HepG2 (cell line): ENCODE data around the gene ITGB7. TPM values are rescaled to one million over a fixed set of nuclear protein-coding genes. Genes with fewer than 3 reads are reported as not detected.

Experiments
- CAMTA2 ChIP-seq: sonication (generic); formaldehyde crosslinking; IDR thresholded peaks from 2 replicates; pipeline ENCODE4 v1.4.0; 2020; ENCODE audit warnings: mild to moderate bottlenecking, missing genetic modification reagents, borderline replicate concordance
- CBX5 ChIP-seq: sonication (generic); formaldehyde crosslinking; IDR thresholded peaks from 2 replicates; pipeline ENCODE4 v1.4.0; 2020; ENCODE audit warnings: missing genetic modification reagents, borderline replicate concordance
- CHD2 ChIP-seq: IDR thresholded peaks from 2 replicates; pipeline ENCODE4 v1.6.1; 2011; ENCODE audit warnings: low read depth, low read length, improper control_type of control experiment
- ELF1 ChIP-seq: sonication (generic); formaldehyde crosslinking; IDR thresholded peaks from 2 replicates; pipeline ENCODE4 v1.4.0; 2020; ENCODE audit warnings: missing genetic modification reagents
- ETV6 ChIP-seq: sonication (generic); formaldehyde crosslinking; conservative IDR thresholded peaks from 2 replicates; pipeline ENCODE4 v1.4.0; 2020; ENCODE audit warnings: missing genetic modification reagents
- FOXJ3 ChIP-seq: sonication (generic); formaldehyde crosslinking; IDR thresholded peaks from 2 replicates; pipeline ENCODE4 v1.4.0; 2020; ENCODE audit warnings: missing genetic modification reagents, mild to moderate bottlenecking, borderline replicate concordance
- GATAD2A ChIP-seq: IDR thresholded peaks from 2 replicates; pipeline ENCODE4 v1.6.1; 2016
- GPBP1L1 ChIP-seq: sonication (generic); formaldehyde crosslinking; IDR thresholded peaks from 2 replicates; pipeline ENCODE4 v1.5.0; 2020; ENCODE audit warnings: mild to moderate bottlenecking, missing genetic modification reagents
- HMGXB4 ChIP-seq, 2 experiments: sonication (generic) in 1 of 2; formaldehyde crosslinking in 1 of 2; IDR thresholded peaks; 2 replicates each; pipeline versions ENCODE4 v1.4.0 to v1.6.1; 2018 to 2020; ENCODE audit warnings: missing genetic modification reagents in 2 of 2, borderline replicate concordance in 1 of 2, low read depth in 1 of 2, mild to moderate bottlenecking in 1 of 2, missing biosample characterization in 1 of 2
- HOXA9 ChIP-seq: sonication (generic); formaldehyde crosslinking; IDR thresholded peaks from 2 replicates; pipeline ENCODE4 v1.8.1; 2022; ENCODE audit warnings: missing genetic modification reagents, mild to moderate bottlenecking, moderate library complexity, borderline replicate concordance
- MAX ChIP-seq: IDR thresholded peaks from 2 replicates; pipeline ENCODE4 v1.6.1; 2012; ENCODE audit warnings: inconsistent platforms
- MBNL3 ChIP-seq: fragments of 250-450 bp; sonication (Bioruptor Pico); conservative IDR thresholded peaks from 2 replicates; pipeline ENCODE4 v1.8.0; 2022; ENCODE audit warnings: mild to moderate bottlenecking, inconsistent platforms
- PLRG1 ChIP-seq: fragments of 450-650 bp; conservative IDR thresholded peaks from 2 replicates; pipeline ENCODE4 v1.6.1; 2016
- ZNF136 ChIP-seq: sonication (generic); formaldehyde crosslinking; IDR thresholded peaks from 2 replicates; pipeline ENCODE4 v1.8.1; 2022; ENCODE audit warnings: low read depth, mild to moderate bottlenecking, moderate library complexity, missing genetic modification reagents
- ZNF224 ChIP-seq: sonication (generic); formaldehyde crosslinking; IDR thresholded peaks from 2 replicates; pipeline ENCODE4 v1.5.0; 2020; ENCODE audit warnings: mild to moderate bottlenecking, missing genetic modification reagents
- ZNF614 ChIP-seq: IDR thresholded peaks from 2 replicates; pipeline ENCODE4 v1.6.1; 2018; ENCODE audit warnings: missing biosample characterization, missing genetic modification reagents, inconsistent platforms, borderline replicate concordance
- ZNF639 ChIP-seq: conservative IDR thresholded peaks from 2 replicates; pipeline ENCODE4 v1.6.1; 2018; ENCODE audit warnings: missing genetic modification reagents
- ZNF670 ChIP-seq: sonication (generic); formaldehyde crosslinking; IDR thresholded peaks from 2 replicates; pipeline ENCODE4 v1.8.0; 2022; ENCODE audit warnings: mild to moderate bottlenecking, missing genetic modification reagents, borderline replicate concordance
- ZNF713 ChIP-seq: sonication (generic); formaldehyde crosslinking; IDR thresholded peaks from 2 replicates; pipeline ENCODE4 v1.4.0; 2020; ENCODE audit warnings: mild to moderate bottlenecking, missing genetic modification reagents
- ZNF776 ChIP-seq: sonication (generic); formaldehyde crosslinking; IDR thresholded peaks from 2 replicates; pipeline ENCODE4 v1.4.0; 2020; ENCODE audit warnings: mild to moderate bottlenecking, missing genetic modification reagents
- polyA plus RNA-seq, 8 experiments: library from polyadenylated mRNA; depleted of rRNA in 3 of 8; stranded (reverse) in 7 of 8; unstranded in 1 of 8; fragments of >200 nt; fragmentation: Illumina TruSeq in 4 of 8; extraction: Trizol in 4 of 8; gene quantifications; 2 replicates each; pipeline versions ENCODE4 v1.2.1 to v1.2.3, GENCODE V29; 2011 to 2016; ENCODE audit warnings: low read depth in 4 of 8, missing spikeins in 1 of 8, mixed read lengths in 1 of 8; ENCODE audit not compliant: insufficient read depth in 1 of 8
- total RNA-seq, 5 experiments: library from RNA; depleted of rRNA; stranded (reverse); fragments of >200 nt; fragmentation: Illumina TruSeq; extraction: Trizol; gene quantifications; 2 replicates each; pipeline ENCODE4 v1.2.3, GENCODE V29; 2016; ENCODE audit warnings: low read depth in 1 of 5
- TF ChIP-seq, protein P1 (sequence below): IDR thresholded peaks from 2 replicates; pipeline ENCODE4 v1.6.1; 2016
- TF ChIP-seq, protein P2 (sequence below): sonication (generic); formaldehyde crosslinking; IDR thresholded peaks from 2 replicates; pipeline ENCODE4 v1.4.0; 2020; ENCODE audit warnings: mild to moderate bottlenecking, low read depth, missing genetic modification reagents

Gene ITGB7
- total and polyA plus RNA-seq, 2 of the 13 experiments (the other 11 are each of a cell fraction or from before 2014, with no cell fraction given): 0.16 to 0.18 TPM

DNA sequence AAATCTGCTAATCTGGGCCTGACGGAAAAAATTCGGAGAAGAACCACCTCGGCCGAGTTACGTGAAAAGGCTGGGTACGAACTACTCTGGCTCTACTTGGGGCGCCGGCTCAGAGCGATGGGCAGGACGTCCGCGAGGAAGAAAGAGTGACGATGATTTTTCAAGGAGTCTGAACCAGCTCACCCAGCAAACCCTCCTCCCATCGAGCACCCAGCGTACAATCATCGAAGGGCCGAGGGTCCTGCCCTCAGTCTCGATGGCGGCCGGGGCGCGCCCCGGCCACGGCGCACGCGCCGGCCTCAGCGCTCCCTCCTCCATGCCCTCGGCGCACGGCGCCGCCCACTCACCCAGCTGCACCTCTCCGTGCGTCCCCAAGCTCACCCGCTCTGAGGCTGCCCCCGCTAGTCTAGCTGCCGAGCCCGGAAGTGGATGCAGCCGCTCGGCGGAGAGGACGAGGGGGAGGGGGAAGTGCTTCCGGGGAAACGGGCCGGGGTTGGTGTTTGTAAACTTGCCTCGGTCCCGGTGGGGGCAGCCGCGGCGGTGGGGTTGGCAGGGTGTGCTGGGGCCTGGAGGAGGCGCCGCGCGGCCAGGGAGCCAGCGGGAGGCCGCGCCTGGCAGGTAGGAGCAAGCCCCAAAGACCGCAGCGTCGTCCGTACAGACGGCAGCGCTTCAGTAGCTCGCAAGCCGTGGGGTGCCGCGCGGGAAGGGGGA, 26.7 kb downstream of the ITGB7 start, which contains the start of the genes CSAD and ZNF740 (continued):
- peak; percentile 51; the same call in 1 of the 2 replicates for TF ChIP-seq ETV6 (CRISPR knock-in tag)
- TF ChIP-seq ZNF776 (CRISPR knock-in tag): no peak
- TF ChIP-seq FOXJ3 (CRISPR knock-in tag): no peak
- no peak for TF ChIP-seq ZNF224 (CRISPR knock-in tag)
- peak; percentile 23; the same call in 1 of the 2 replicates for TF ChIP-seq CAMTA2 (CRISPR knock-in tag)
- peak; percentile 79; the same call in 1 of the 2 replicates for TF ChIP-seq MAX
- TF ChIP-seq, protein P1, sequence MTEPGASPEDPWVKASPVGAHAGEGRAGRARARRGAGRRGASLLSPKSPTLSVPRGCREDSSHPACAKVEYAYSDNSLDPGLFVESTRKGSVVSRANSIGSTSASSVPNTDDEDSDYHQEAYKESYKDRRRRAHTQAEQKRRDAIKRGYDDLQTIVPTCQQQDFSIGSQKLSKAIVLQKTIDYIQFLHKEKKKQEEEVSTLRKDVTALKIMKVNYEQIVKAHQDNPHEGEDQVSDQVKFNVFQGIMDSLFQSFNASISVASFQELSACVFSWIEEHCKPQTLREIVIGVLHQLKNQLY (CRISPR knock-in tag): peak; percentile 52; the same call in 1 of the 2 replicates
- peak; percentile 98 for TF ChIP-seq ZNF639 (CRISPR knock-in tag)
- TF ChIP-seq CBX5 (CRISPR knock-in tag): no peak; the same call in 1 of the 2 replicates
- peak; percentile 67 for TF ChIP-seq CHD2
- TF ChIP-seq ZNF136 (CRISPR knock-in tag): no peak
- TF ChIP-seq, protein P2, sequence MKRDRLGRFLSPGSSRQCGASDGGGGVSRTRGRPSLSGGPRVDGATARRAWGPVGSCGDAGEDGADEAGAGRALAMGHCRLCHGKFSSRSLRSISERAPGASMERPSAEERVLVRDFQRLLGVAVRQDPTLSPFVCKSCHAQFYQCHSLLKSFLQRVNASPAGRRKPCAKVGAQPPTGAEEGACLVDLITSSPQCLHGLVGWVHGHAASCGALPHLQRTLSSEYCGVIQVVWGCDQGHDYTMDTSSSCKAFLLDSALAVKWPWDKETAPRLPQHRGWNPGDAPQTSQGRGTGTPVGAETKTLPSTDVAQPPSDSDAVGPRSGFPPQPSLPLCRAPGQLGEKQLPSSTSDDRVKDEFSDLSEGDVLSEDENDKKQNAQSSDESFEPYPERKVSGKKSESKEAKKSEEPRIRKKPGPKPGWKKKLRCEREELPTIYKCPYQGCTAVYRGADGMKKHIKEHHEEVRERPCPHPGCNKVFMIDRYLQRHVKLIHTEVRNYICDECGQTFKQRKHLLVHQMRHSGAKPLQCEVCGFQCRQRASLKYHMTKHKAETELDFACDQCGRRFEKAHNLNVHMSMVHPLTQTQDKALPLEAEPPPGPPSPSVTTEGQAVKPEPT (CRISPR knock-in tag): no peak; the same call in 1 of the 2 replicates
- TF ChIP-seq ZNF713 (CRISPR knock-in tag): 0 out of 2 replicates have a peak, but pooled peaks have one; percentile 54
- TF ChIP-seq MBNL3 (CRISPR knock-in tag): no peak
- TF ChIP-seq GATAD2A: peak; percentile 65; the same call in 1 of the 2 replicates
- TF ChIP-seq GPBP1L1 (CRISPR knock-in tag): no peak
- TF ChIP-seq HMGXB4 (CRISPR knock-in tag; IDR thresholded peaks at IDR 0.05; ENCODE audit: borderline replicate concordance in 1 of 2, low read depth in 1 of 2): peak; percentile 72 to 87; a peak in 3 of 4 replicates
- TF ChIP-seq ELF1: peak; percentile 92
- peak; percentile 62; the same call in 1 of the 2 replicates for TF ChIP-seq ZNF614 (CRISPR knock-in tag)
- TF ChIP-seq PLRG1: no peak
- TF ChIP-seq ZNF670 (CRISPR knock-in tag): peak; percentile 70
- peak; percentile 27; the same call in 1 of the 2 replicates for TF ChIP-seq HOXA9
